GM18867 (cell line): ENCODE measurements around the gene COLEC12.

Source experiments
- ATAC-seq: cut with Tn5 transposase; IDR thresholded peaks from one replicate; pipeline ENCODE4 v1.9.1; 2021; ENCODE audit warnings: mild to moderate bottlenecking, moderate library complexity; ENCODE audit not compliant: unreplicated experiment

Gene COLEC12

GRCh38 chr18:500632-501405 lies at the start of gene COLEC12:
Gene COLEC12 (minus strand): TSS chr18:500701. CDS start chr18:500514, 187 bp downstream.
- ATAC-seq: no peak

- ATAC-seq: no peak
Measured at GRCh38 chr18:549967-550366, 49.5 kb upstream of the COLEC12 start.

GRCh38 chr18:543447-544078 lies 43.1 kb upstream of the COLEC12 start:
- ATAC-seq: no peak

GRCh38 chr18:533995-534601 lies 33.6 kb upstream of the COLEC12 start:
- ATAC-seq: no peak

GRCh38 chr18:532632-533031 lies 32.1 kb upstream of the COLEC12 start:
- ATAC-seq: no peak

GRCh38 chr18:532018-532417 lies 31.5 kb upstream of the COLEC12 start:
- no peak for ATAC-seq

GRCh38 chr18:527146-527545 lies 26.6 kb upstream of the COLEC12 start:
- ATAC-seq: no peak

GRCh38 chr18:526681-527080 lies 26.2 kb upstream of the COLEC12 start:
- ATAC-seq: no peak

GRCh38 chr18:525036-525797 lies 24.7 kb upstream of the COLEC12 start:
- no peak for ATAC-seq

GRCh38 chr18:524466-524865 lies 24.0 kb upstream of the COLEC12 start:
- ATAC-seq: no peak

GRCh38 chr18:523561-523960 lies 23.1 kb upstream of the COLEC12 start:
- ATAC-seq: no peak

- peak; percentile 84 for ATAC-seq
Measured at GRCh38 chr18:519019-519879, 18.7 kb upstream of the COLEC12 start.

GRCh38 chr18:518081-518480 lies 17.6 kb upstream of the COLEC12 start:
- ATAC-seq: no peak

GRCh38 chr18:515838-516237 lies 15.3 kb upstream of the COLEC12 start:
- no peak for ATAC-seq

GRCh38 chr18:515156-515815 lies 14.8 kb upstream of the COLEC12 start:
- no peak for ATAC-seq

- no peak for ATAC-seq
Measured at GRCh38 chr18:513826-514530, 13.5 kb upstream of the COLEC12 start.

GRCh38 chr18:512957-513356 lies 12.5 kb upstream of the COLEC12 start:
- ATAC-seq: no peak

- ATAC-seq: no peak
Measured at GRCh38 chr18:508835-509234, 8.3 kb upstream of the COLEC12 start.

GRCh38 chr18:507636-508035 lies 7.1 kb upstream of the COLEC12 start:
- no peak for ATAC-seq
